ENCODE results near the gene IER2. TPM values are rescaled to one million over a fixed set of nuclear protein-coding genes. Genes with fewer than 3 reads are reported as not detected.

IER2 gene
- total RNA-seq, 1 experiment from 2014 or later, result 247 TPM

GRCh38 chr19:13127051-13127450 is 23.2 kb upstream of the IER2 start:
- Histone ChIP-seq H3K36me3 (ENCODE audit: control insufficient read depth in 1 of 2, insufficient read depth in 2 of 2, low read length in 2 of 2) (peaks cover 3 to 8% of the 10 kb centered on the region in 2 experiments; a peak in 3 of 4 replicates), H3K9me2 (ENCODE audit: insufficient read depth) (no peaks in the 10 kb centered on the region), H3K4me2 (ENCODE audit: low read length) (no peak overlapping the region), H3K27me3 (ENCODE audit: insufficient read depth, low read length) (no peaks in the 10 kb centered on the region), H3K9ac (ENCODE audit: low read length) (no peak overlapping the region), H3K9me3 (ENCODE audit: control insufficient read depth in 1 of 2, insufficient read depth in 1 of 2, low read depth in 1 of 2, low read length in 2 of 2) (no peaks in the 10 kb centered on the region), H4K20me1 (ENCODE audit: insufficient read depth) (0 out of 2 replicates have a peak, but pooled peaks cover 12% of the 10 kb centered on the region), H3K27ac (ENCODE audit: low read depth, low read length) (no peak overlapping the region), H3K79me2 (ENCODE audit: insufficient read depth, low read length) (peaks cover 98% of the 10 kb centered on the region), H2AFZ (ENCODE audit: low read depth, low read length, poor library complexity, severe bottlenecking) (no peak overlapping the region), H3K4me1 (ENCODE audit: control insufficient read depth in 1 of 2, insufficient read depth in 2 of 2, low read length in 2 of 2) (peaks cover 2 to 33% of the 10 kb centered on the region in 2 experiments; a peak in 3 of 4 replicates), H3K4me3 (replicated peaks in 1 of 2; ENCODE audit: low read depth in 1 of 2, low read length in 2 of 2) (no peak overlapping the region)
- intact Hi-C loops (cut with micrococcal nuclease), result no loop called here
- ChIA-PET CTCF (no interaction called here), RAD21 (ENCODE audit: low non-redundant PET in 1 of 2, low total read pairs in 2 of 2, uncharacterized antibody in 2 of 2, unreplicated experiment in 2 of 2) (no interaction called here), POLR2A (interaction anchor here (0.6 to 1.4 kb wide), 2 partner anchors 23 to 404 kb away, joined by 3 to 5 read pairs; partner anchors contain the start of genes IER2 and STX10)
- ATAC-seq (no peak), DNase-seq (ENCODE audit: low read depth, low spot score) (no peak)
- no TSS peak for BruUV-seq (replicated peaks)
- TF ChIP-seq POLR2A (IDR thresholded peaks at IDR 0.05; ENCODE audit: borderline replicate concordance, extremely low read depth, insufficient read depth, insufficient read length), result no peak
- no peak for TF ChIP-seq ZNF274 (IDR thresholded peaks at IDR 0.05; ENCODE audit: low read depth, low read length)
- TF ChIP-seq SP1 (IDR thresholded peaks at IDR 0.05; ENCODE audit: low read depth), result no peak
- no peak for TF ChIP-seq ZFX (IDR thresholded peaks at IDR 0.05)
- no peak for TF ChIP-seq JUND (IDR thresholded peaks at IDR 0.05)
- no peak for TF ChIP-seq EZH2 (IDR thresholded peaks at IDR 0.05)
- no peak for TF ChIP-seq ELF1 (IDR thresholded peaks at IDR 0.05; ENCODE audit: borderline replicate concordance, low read depth)
- TF ChIP-seq SIN3A (IDR thresholded peaks at IDR 0.05; ENCODE audit: low read depth), result no peak

- Histone ChIP-seq H2AFZ (ENCODE audit: low read depth, low read length, poor library complexity, severe bottlenecking) (no peak overlapping the region), H3K4me1 (ENCODE audit: control insufficient read depth in 1 of 2, insufficient read depth in 2 of 2, low read length in 2 of 2) (peaks cover 2 to 42% of the 10 kb centered on the region in 2 experiments; a peak in 3 of 4 replicates), H3K4me3 (replicated peaks in 1 of 2; ENCODE audit: low read depth in 1 of 2, low read length in 2 of 2) (no peak overlapping the region), H3K9me3 (ENCODE audit: control insufficient read depth in 1 of 2, insufficient read depth in 1 of 2, low read depth in 1 of 2, low read length in 2 of 2) (no peaks in the 10 kb centered on the region), H3K9ac (ENCODE audit: low read length) (no peak overlapping the region), H3K27ac (ENCODE audit: low read depth, low read length) (peak overlapping the region; percentile 8; the same call in 1 of the 2 replicates), H3K36me3 (ENCODE audit: control insufficient read depth in 1 of 2, insufficient read depth in 2 of 2, low read length in 2 of 2) (peaks cover 3 to 12% of the 10 kb centered on the region in 2 experiments; a peak in 2 of 4 replicates), H3K9me2 (ENCODE audit: insufficient read depth) (no peaks in the 10 kb centered on the region), H4K20me1 (ENCODE audit: insufficient read depth) (0 out of 2 replicates have a peak, but pooled peaks cover 5% of the 10 kb centered on the region), H3K27me3 (ENCODE audit: insufficient read depth, low read length) (no peaks in the 10 kb centered on the region), H3K79me2 (ENCODE audit: insufficient read depth, low read length) (peaks cover 98% of the 10 kb centered on the region), H3K4me2 (ENCODE audit: low read length) (no peak overlapping the region)
- ChIA-PET CTCF (no interaction called here), POLR2A (interaction anchor here (1.4 kb wide), 1 partner anchor 22 kb away, joined by 5 read pairs; the partner anchor contains the start of genes IER2 and STX10), RAD21 (ENCODE audit: low non-redundant PET in 1 of 2, low total read pairs in 2 of 2, uncharacterized antibody in 2 of 2, unreplicated experiment in 2 of 2) (no interaction called here)
- no peak for ATAC-seq
- intact Hi-C loops (cut with micrococcal nuclease), result no loop called here
- DNase-seq (ENCODE audit: low read depth, low spot score), result no peak
- BruUV-seq (replicated peaks), result no TSS peak
- TF ChIP-seq SIN3A (IDR thresholded peaks at IDR 0.05; ENCODE audit: low read depth) (no peak), ZFX (IDR thresholded peaks at IDR 0.05) (no peak), SRF (IDR thresholded peaks at IDR 0.05; ENCODE audit: low read depth) (no peak), EZH2phosphoT487 (IDR thresholded peaks at IDR 0.05; ENCODE audit: borderline replicate concordance) (no peak), POLR2A (IDR thresholded peaks at IDR 0.05; ENCODE audit: borderline replicate concordance, extremely low read depth, insufficient read depth, insufficient read length) (no peak), MAX (IDR thresholded peaks at IDR 0.05) (no peak), CBX3 (IDR thresholded peaks at IDR 0.05; ENCODE audit: low read depth) (no peak), EGR1 (IDR thresholded peaks at IDR 0.05; ENCODE audit: low read depth) (no peak), RAD21 (IDR thresholded peaks at IDR 0.05; ENCODE audit: low read depth) (no peak), YY1 (IDR thresholded peaks at IDR 0.05; ENCODE audit: extremely low read depth, insufficient replicate concordance, low read depth, low read length) (no peak), FOSL1 (IDR thresholded peaks at IDR 0.05; ENCODE audit: low read depth) (no peak)
- TF ChIP-seq, protein P1, sequence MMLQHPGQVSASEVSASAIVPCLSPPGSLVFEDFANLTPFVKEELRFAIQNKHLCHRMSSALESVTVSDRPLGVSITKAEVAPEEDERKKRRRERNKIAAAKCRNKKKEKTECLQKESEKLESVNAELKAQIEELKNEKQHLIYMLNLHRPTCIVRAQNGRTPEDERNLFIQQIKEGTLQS (IDR thresholded peaks at IDR 0.05), result no peak
- TF ChIP-seq, protein P2, sequence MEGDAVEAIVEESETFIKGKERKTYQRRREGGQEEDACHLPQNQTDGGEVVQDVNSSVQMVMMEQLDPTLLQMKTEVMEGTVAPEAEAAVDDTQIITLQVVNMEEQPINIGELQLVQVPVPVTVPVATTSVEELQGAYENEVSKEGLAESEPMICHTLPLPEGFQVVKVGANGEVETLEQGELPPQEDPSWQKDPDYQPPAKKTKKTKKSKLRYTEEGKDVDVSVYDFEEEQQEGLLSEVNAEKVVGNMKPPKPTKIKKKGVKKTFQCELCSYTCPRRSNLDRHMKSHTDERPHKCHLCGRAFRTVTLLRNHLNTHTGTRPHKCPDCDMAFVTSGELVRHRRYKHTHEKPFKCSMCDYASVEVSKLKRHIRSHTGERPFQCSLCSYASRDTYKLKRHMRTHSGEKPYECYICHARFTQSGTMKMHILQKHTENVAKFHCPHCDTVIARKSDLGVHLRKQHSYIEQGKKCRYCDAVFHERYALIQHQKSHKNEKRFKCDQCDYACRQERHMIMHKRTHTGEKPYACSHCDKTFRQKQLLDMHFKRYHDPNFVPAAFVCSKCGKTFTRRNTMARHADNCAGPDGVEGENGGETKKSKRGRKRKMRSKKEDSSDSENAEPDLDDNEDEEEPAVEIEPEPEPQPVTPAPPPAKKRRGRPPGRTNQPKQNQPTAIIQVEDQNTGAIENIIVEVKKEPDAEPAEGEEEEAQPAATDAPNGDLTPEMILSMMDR (IDR thresholded peaks at IDR 0.05 in 2 of 3, conservative IDR thresholded peaks at IDR 0.05 in 1 of 3; ENCODE audit: borderline replicate concordance in 1 of 3, insufficient read depth in 1 of 3, low read depth in 2 of 3, low read length in 2 of 3), result no peak
These were observed 22.2 kb upstream of the IER2 start for GRCh38 chr19:13127811-13128575.

Measured in HCT116 (cell line).